ENCODE results near the gene BICD1.

- TF ChIP-seq CHD2 (IDR thresholded peaks at IDR 0.05; ENCODE audit: low read length, partially characterized antibody): no peak
- TF ChIP-seq RCOR1 (IDR thresholded peaks at IDR 0.05; ENCODE audit: low read length): no peak
- no peak for TF ChIP-seq POLR2AphosphoS5 (IDR thresholded peaks at IDR 0.05; ENCODE audit: low read depth, low read length)
- TF ChIP-seq CTCF (IDR thresholded peaks at IDR 0.05): no peak
- no peak for TF ChIP-seq REST (IDR thresholded peaks at IDR 0.05; ENCODE audit: low read depth, low read length)
- TF ChIP-seq JUND (IDR thresholded peaks at IDR 0.05): no peak
- no peak for TF ChIP-seq RFX5 (IDR thresholded peaks at IDR 0.05; ENCODE audit: low read length)
- no peak for TF ChIP-seq RXRA (IDR thresholded peaks at IDR 0.05; ENCODE audit: borderline replicate concordance, low read depth)
- no peak for TF ChIP-seq TEAD4 (IDR thresholded peaks at IDR 0.05; ENCODE audit: borderline replicate concordance, insufficient read depth)
Measured at GRCh38 chr12:32230613-32230993, 124.0 kb downstream of the BICD1 start.
